M059J (cell line): ENCODE results near the gene SERTAD4. TPM values are rescaled to one million over a fixed set of nuclear protein-coding genes. Genes with fewer than 3 reads are reported as not detected.

Source experiments
- DNase-seq: peaks from one replicate; pipeline ENCODE4 v3.0.0-alpha.2; 2012; ENCODE audit warnings: low read depth
- total RNA-seq: library from RNA; depleted of rRNA; stranded (reverse); fragments of >200 nt; shearing (Covaris generic); gene quantifications from 2 replicates; pipeline ENCODE4 v1.2.3, GENCODE V29; 2014

SERTAD4 gene
- total RNA-seq, 1 experiment from 2014 or later, result 4.2 TPM

- DNase-seq, result peak; percentile 42
Measured at GRCh38 chr1:210233216-210233494, 559 bp downstream of the SERTAD4 start.

DNA sequence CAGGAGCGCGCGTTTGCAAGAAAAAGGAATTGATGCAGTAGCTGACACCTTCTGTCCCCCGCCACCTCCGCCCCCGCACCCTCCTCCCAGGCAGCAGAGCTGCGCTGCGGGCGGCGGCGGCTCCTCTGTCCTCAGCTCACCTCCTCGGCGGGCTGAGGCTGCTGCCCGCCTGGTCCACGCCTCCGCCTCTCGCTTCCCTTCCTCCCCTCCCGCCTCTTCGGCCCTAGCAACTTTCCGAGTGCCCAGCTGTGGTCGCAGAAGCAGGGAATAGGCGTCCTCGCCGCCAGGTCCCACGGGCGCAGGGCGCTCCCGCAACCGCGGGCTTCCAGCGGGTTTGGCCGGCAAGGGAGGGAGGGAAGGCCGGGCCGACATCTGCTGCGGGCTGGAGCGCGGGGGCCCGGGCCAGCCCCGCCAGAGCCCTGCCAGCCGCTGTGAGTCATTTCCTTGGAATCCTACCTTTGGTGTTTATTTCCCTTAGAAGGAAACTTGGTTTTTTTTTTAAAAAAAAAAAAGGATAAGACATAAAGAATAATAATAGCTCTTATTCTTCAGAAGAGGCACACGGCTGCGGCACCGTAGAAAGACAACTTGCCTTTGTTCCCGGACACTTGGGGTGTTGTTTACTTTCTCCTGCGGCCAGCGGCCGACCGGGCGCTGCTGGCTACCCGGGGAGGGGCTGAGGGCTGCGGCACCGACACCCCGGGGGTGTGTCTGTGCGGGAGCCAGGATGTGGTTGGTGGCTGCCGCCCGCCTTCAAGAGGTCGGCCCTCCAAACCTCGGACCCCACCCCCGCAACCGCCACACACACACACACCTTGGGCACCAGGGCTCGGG, 1.1 kb downstream of the SERTAD4 start:
- DNase-seq, result peak; percentile 87

GRCh38 chr1:210234329-210234757, 1.7 kb downstream of the SERTAD4 start:
- no peak for DNase-seq

DNA sequence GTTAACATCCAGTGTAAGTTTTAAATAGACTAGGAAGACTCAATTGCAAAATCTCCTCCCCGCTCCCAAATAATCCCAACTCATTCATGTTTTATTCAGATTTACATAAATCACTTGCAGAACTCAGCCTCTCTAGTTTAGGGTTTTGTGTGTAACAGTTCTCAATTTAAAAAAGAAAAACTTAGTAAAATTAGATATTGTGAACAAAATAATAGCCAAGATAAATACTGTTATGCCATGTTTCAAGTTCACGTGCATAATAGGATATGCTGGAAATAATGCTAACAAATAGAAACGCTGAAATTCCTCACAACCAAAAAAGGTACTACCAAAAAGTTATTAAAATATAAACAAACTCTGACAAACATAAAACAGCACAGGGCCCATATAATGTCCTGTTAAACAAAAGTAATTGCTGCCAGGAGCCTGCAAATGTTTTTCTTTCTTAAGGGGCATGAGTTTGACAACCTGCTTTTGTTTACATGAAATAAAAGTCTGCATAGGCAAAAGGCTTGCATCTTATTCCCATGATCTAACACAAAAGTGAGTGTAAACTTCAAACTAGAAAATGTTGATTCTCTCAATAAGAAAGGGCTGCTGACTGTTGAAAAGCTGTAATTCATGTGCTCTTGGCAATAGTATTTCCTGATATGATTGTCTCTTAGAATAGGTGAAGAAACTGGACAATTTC, 2.9 kb downstream of the SERTAD4 start:
- no peak for DNase-seq

DNA sequence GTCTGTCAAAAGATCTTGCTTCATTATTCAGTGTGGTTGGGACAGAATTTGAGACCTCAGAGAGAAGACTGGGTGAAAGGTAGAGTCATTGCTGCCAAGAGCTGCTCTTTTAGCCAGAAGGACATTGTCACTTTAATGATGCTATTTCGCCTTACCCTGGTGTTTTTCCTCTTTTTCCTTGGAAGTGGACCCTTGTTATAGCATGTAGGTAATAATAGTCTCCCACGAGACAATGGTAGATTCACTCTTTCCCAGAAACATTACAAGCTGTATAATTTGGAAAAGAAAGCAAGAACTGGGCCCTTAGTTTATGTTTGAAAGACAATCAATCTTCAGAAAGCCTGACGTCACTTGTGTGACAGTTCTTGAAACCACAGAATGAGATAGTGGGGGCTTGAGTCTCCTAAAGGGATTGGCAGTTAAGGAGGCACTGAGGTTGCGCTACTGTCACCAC, 3.8 kb downstream of the SERTAD4 start:
- DNase-seq, result peak; percentile 84

DNA sequence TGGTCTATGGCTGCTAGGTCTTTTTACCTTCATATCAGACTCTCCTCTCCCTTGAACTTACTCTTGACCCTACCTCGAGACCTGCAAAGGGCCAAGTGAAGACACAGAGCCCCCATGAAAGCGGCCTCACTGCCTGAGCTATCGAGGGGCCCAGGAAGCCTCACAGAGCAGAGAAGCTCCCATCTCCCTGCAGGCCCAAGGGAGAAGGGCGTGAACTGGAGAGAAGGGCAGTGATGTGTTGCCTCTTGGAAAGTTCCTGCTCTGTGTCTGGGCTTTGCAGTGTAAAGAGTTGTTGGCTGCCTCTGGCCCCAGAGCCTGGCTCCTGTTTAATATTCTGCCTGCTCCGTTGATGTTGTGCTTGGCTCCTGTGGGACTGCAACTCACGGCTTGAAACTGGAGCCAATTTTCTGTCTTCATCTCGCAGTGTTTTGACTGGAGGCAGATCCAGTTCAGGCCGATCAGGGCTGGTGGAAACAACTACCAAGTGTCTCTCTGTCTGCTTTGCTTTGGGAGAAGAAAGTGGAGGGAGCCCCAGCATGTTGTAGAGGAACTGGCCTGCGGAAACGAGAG, 4.3 kb downstream of the SERTAD4 start:
- DNase-seq, result peak; percentile 69

- DNase-seq, result no peak
Measured at GRCh38 chr1:210237479-210237878, 4.9 kb downstream of the SERTAD4 start.

DNA sequence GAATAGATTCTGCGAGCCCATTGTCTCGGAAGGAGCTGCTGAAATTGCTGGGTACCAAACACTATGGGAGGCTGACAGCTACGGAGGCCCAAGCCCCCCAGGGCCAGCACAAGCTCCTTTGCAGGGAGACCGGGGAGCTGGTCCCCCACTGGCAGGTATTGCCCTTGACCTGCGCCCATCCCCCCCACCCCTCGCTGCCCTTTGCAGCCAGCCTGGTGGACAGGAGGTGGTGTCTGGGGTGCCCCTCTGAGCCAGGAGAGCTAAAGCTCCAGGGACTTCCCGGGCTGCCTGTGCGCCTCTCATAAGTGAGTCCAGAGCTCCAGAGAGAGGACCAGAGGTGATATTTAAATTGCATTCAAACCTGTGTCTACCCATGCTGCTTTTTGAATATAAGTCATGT, 5.4 kb downstream of the SERTAD4 start:
- no peak for DNase-seq

- DNase-seq, result peak; percentile 90
Measured at GRCh38 chr1:210239349-210240111, 6.9 kb downstream of the SERTAD4 start.

DNA sequence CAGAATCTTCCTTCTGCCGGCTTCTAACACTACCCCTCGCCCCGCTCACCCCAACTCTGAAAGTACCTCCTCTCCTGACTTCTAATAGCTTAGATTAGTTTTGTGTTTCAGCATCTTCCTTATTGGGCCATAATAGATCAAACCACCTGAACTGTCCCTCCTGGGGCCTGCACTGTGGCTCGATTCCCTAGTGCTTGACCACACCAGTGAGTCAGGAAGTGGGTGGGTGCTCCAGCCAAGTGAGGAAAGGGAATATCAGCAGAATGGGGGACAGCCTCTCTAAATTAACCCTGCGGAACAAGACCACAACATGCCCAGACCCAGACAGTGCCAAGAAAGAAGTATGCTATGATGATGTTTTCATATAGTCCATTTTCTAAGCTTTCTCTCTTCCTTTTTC, 8.5 kb downstream of the SERTAD4 start:
- no peak for DNase-seq

- DNase-seq, result peak; percentile 76
Measured at GRCh38 chr1:210244746-210245367, 12.3 kb downstream of the SERTAD4 start.

DNA sequence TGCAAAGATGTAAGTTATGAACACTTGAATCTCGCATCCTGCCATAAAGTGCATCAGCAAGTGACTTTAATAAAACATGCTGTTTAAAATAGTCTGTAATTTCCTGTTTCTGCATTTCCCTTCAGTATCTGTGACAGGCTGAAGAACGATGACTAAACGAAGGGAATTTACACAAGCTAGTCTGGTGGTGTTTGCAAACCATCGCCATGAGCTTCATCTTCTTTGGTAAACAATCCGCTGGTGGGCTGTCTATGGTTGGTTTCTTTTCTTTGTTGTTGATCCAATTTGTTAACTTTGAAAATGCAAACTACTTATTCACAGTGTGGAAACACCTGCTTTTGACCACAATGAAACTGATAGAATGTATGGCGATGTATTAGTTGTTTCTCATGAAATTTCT, 13.9 kb downstream of the SERTAD4 start:
- peak; percentile 80 for DNase-seq

- DNase-seq, result peak; percentile 82
Measured at GRCh38 chr1:210248341-210248740, 15.7 kb downstream of the SERTAD4 start.

DNA sequence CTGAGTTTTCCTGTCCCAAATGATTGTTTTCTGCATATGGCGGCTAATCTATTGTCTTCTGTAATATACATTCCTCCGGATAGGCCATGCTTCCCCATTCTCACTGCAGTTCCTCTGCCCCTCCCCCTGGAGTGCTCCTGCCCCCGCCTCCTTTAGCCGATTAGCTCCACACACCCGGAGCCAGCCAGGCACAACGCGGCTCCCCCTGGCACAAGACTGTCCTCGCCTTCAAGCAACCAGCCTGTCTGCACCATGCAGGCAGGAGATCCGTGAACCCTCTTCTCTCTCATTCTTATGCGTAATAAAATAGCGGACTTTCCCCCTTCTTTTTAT, 18.0 kb downstream of the SERTAD4 start:
- peak; percentile 49 for DNase-seq

- peak; percentile 92 for DNase-seq
Measured at GRCh38 chr1:210250998-210251679, 18.5 kb downstream of the SERTAD4 start.

DNA sequence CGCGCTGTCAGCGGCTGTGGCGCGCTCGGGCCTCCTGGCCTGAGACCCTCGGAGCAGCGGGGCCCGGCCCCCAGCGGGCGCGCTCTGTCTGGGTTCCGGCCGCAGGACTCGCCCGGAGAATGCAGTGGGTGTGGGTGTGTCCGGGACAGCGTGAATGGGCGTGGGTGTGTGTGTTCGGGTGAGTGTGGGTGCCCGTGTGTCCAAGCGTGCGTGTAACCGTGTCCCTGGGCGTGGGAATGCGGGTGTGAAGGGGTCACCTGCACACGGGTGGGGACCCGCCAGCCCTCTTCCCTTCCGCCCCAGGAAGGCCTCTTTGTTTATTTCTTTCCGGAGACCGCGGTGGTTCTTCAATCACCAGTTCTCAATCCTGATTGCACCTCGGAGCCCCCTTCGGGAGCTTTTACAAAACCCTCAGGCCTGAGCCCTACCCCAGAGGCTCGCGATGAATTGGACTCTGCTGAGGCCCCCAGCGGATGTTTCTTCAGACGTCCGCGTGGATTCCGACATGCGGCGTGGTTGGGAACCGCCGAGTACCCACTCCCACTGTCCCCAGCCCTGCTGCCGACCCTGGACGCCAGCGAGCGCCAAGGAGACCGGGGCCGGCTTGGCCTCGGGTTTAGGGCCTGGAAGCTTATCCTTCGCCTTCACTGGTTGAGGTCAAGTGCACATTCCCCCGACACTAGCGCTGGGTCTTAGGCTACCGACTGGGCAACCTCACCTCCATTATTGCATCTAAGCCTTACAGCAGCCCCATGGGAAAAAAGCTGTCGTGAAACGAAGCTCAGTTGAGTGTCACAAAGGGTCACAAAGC, 19.3 kb downstream of the SERTAD4 start:
- no peak for DNase-seq

GRCh38 chr1:210252621-210253051, 20.0 kb downstream of the SERTAD4 start:
- DNase-seq, result no peak

GRCh38 chr1:210254298-210254697, 21.7 kb downstream of the SERTAD4 start:
- no peak for DNase-seq

DNA sequence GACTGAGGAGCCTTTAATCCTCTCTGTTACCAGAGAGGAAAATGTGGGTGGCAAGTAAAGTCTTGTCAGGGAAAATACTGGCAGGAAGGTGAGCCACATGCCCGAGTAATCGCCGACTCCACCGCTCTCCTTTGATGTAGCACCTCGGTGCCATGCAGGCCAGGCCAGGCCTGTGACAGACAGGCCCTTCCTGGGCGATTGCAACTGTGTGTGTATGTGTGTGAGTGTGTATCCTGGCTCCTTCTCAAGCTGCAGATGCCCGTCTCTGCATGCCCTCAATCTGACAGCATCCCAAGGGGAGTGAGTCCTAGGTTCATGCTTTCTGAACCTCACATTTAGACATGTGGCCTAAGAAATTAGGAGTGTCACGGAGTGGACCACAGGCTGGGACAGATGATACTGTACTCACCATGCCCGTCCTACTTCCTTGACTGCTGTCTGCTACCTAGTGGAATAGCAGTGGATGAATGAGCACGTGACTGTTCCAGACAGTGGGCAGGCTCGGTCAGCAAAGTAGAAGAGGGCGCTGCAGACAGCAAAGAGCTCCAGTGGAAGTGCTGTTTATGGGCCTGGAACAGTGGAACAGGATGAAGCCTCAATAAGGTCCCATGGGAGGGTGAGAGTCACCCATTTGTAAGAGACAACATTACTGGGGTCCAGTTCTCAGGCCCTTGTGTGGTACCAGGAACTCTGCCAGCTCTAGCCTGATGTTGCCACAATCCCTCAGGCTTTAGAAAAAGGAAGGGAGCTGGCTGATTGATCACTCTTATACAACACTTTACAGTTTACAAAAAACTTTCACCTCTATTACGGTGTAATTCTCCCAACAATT, 25.3 kb downstream of the SERTAD4 start:
- DNase-seq, result no peak
